KOPT-K1 (cell line): ENCODE measurements around the gene DPCD.

ENCODE experiments used
- H3K27ac ChIP-seq: fragments of 200-600 bp; sonication (generic); 2 replicates; pipeline ENCODE4 v1.5.1; 2016; ENCODE audit warnings: antibody characterized with exemption, mild to moderate bottlenecking, low read depth, low read length; ENCODE audit not compliant: poor library complexity, severe bottlenecking
- H3K36me3 ChIP-seq: fragments of 200-600 bp; sonication (generic); 2 replicates; pipeline ENCODE4 v1.5.1; 2017; ENCODE audit warnings: antibody characterized with exemption, mild to moderate bottlenecking, low read length, moderate library complexity; ENCODE audit not compliant: insufficient read depth
- H3K9me3 ChIP-seq: fragments of 200-600 bp; sonication (generic); 2 replicates; pipeline ENCODE4 v1.5.1; 2017; ENCODE audit warnings: antibody characterized with exemption, low read length, mild to moderate bottlenecking; ENCODE audit not compliant: insufficient read depth, poor library complexity, severe bottlenecking

Gene DPCD

DNA sequence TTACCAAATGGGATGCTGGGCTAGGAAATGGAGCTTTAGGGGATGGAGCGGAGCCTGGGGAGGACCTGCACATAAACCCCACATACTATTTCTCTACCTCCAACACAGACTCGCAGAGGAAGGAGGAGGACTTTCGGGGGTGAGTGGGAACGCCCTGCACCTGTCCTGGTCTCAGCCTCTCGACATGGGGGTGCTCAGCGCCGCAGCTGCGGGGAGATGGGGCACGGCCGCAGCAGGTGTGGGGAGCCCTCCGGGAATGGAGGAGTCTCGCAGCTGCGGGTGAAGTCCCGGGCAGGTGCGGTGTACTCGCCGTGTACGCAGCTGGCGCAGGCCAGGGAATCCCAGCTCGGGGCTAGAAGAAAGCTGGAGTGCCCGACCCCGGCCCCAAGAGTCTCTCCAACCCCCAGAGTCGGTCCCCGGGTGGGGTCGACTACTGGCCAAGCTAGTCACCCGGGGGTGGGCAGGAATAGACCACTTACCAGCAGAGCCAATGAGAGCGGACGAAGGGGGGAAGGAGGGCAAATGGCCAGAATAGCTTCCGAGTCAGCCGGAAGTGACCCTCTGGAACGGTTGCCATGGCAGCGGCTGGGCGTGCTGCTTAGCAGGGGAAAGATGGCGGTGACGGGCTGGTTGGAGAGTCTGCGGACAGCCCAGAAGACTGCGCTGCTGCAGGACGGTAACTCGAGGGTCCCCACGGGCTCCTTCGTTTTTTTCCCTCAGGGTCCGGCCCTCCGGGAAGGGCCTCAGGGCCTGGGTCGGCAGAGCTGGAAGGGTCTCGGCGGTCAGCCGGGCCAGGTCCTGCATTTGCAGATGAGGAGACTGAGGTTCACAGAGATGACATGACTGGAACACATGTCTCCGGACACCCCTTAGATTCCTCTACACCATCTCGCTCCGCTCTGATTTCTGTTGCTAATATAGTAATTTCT lies at the start of gene DPCD, which contains the start of gene POLL:
Gene DPCD (plus strand): TSS at position 597 of the 929 bp plus-strand sequence. CDS start 16 bp downstream, at position 613.
Gene POLL (minus strand): TSS at position 533 of the 929 bp plus-strand sequence. CDS start 897 bp downstream, outside the sequence.
- no peaks in the 10 kb centered on the region for H3K36me3 ChIP-seq
- no peak within 1 kb of the TSS for H3K27ac ChIP-seq
- H3K9me3 ChIP-seq: no peaks in the 10 kb centered on the region

DNA sequence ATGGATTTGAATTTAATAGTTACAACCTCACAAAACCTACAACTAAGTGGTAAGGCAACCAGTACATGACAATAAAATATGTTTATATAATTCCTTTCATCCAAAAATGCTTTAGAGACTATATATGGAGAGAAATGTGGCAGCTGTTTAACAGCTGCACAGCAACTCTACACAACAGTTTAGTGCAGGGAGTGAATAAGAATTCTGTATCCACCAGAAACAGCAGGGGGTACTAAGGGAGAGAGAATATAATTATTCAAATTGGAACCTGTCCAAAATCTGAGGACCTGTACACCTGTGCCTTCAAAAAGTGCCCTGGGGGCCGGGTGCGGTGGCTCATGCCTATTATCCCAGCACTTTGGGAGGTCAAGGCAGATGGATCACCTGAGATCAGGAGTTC lies 49.7 kb upstream of the DPCD start:
- Histone ChIP-seq H3K27ac (no peak overlapping the region), H3K36me3 (peaks cover 34% of the 10 kb centered on the region), H3K9me3 (no peaks in the 10 kb centered on the region)

DNA sequence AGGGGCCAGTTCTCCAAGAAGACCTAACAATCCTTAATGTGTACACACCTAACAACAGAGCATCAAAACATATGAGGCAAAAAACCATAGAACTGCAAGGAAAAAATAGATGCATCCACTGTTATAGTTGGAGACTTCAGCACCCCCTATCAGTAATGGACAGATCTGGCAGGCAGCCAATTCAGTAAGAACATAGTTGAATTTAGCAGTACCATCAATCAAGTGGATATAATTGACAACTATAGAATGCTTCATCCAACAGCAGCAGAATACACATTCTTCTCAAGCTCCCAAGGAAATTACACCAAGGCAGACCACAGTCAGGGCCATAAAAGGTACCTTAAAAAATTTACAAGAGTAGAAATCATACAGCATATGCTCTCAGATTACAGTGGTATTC lies 42.2 kb upstream of the DPCD start:
- no peaks in the 10 kb centered on the region for H3K9me3 ChIP-seq
- no peak overlapping the region for H3K27ac ChIP-seq
- no peaks in the 10 kb centered on the region for H3K36me3 ChIP-seq

DNA sequence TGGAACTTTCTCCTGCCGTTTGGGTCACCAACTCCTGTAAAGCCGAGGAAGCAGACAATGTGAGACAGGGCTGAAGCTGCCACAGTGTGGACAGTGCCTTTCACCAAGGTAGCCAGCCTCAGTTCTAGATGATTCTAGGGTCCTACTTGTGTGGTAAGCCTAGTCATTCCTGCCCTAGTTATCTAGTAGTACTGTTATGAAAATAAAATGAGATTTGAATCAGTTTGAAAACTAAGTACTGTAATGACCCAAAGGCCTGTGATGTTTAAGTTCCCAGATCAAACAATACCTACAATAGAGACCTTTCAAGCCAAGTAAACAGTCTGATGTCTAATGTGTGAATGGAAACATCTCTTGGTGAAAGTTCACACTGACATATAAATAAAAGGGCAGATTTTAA lies 37.2 kb upstream of the DPCD start:
- Histone ChIP-seq H3K27ac (no peak overlapping the region), H3K36me3 (peaks cover 25% of the 10 kb centered on the region), H3K9me3 (no peaks in the 10 kb centered on the region)

DNA sequence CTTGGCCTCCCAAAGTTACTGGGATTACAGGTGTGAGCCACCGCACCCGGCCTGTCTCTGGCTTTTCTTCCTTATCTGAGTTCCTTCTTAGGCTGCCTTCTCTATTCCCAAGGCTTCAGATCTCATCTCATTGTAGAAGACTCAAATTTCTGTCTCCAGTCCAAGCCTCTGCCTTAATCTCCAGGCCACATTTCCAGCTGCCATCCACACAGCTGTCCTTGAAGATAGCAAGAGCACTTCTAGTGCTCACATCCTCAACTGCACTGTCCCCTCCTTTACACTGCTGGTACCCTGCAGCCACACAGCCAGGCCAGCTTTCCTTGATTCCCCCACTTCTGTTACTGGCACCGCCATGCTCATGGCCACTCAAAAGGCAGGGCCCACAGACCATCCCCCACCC lies 35.7 kb upstream of the DPCD start:
- Histone ChIP-seq H3K36me3 (peaks cover 25% of the 10 kb centered on the region), H3K9me3 (no peaks in the 10 kb centered on the region), H3K27ac (no peak overlapping the region)

GRCh38 chr10:101557541-101557940 lies 30.6 kb upstream of the DPCD start:
- Histone ChIP-seq H3K9me3 (no peaks in the 10 kb centered on the region), H3K27ac (no peak overlapping the region), H3K36me3 (peaks cover 25% of the 10 kb centered on the region)

DNA sequence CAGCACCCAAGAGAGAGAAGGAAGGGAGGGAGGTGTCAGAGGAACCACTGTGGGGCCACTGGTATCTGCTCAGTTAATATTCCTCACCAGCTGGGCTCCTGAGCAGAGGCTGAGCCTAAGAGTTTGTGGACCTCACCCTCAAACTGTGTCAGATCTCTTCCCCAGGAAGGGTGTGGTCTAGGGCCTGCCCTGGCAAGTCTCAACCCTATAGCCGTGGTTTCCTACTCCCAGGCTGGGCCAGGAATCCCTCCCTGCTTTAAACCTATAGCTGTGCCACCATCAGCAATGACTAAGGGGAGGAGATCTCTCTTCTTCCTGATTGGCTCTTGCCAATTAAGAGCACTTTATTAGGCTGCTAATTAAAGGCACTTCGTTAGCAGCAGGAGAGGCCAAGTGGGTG lies 29.9 kb upstream of the DPCD start:
- Histone ChIP-seq H3K9me3 (no peaks in the 10 kb centered on the region), H3K27ac (no peak overlapping the region)

GRCh38 chr10:101558671-101559595 lies 29.2 kb upstream of the DPCD start:
- Histone ChIP-seq H3K9me3 (no peaks in the 10 kb centered on the region), H3K27ac (no peak overlapping the region), H3K36me3 (peaks cover 16% of the 10 kb centered on the region)

More for the DNA sequence above, 29.9 kb upstream of the DPCD start:
- peaks cover 23% of the 10 kb centered on the region for H3K36me3 ChIP-seq

DNA sequence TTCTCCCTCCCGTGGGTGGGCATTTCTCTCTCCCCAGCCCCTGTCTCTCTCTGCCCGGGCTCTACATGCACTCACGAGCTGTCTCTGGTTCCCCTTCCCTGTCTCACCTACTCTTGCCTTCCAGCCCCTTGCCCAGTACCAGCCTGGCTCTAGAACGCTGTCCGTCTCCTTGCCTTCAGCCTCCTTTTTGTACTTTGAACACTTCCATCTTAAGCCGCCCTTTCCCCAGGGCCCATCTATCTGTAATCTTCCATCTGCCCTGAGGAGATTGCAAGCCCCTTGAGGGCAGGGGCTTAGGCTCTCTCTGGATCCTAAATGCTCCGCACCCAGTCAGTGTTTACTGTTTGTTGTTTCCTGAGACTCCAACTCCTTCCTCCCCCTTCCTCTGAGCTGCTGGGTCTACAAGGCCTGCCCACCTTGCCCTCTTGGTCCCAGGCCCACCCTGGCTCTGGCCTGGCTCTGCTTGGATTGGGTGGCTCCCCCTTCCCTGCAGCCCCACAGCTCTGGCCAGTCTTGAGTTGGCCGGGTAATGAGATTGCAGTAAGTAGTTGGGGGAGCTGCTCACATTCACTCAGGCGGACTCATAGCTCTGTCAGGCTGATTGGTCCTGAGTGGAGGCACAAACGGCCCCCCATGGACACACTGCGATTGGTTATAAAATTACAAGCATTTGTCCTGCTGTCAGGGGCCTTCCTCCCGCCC lies 28.4 kb upstream of the DPCD start:
- Histone ChIP-seq H3K9me3 (no peaks in the 10 kb centered on the region), H3K27ac (no peak overlapping the region), H3K36me3 (peaks cover 8% of the 10 kb centered on the region; the same call in 1 of the 2 replicates)

DNA sequence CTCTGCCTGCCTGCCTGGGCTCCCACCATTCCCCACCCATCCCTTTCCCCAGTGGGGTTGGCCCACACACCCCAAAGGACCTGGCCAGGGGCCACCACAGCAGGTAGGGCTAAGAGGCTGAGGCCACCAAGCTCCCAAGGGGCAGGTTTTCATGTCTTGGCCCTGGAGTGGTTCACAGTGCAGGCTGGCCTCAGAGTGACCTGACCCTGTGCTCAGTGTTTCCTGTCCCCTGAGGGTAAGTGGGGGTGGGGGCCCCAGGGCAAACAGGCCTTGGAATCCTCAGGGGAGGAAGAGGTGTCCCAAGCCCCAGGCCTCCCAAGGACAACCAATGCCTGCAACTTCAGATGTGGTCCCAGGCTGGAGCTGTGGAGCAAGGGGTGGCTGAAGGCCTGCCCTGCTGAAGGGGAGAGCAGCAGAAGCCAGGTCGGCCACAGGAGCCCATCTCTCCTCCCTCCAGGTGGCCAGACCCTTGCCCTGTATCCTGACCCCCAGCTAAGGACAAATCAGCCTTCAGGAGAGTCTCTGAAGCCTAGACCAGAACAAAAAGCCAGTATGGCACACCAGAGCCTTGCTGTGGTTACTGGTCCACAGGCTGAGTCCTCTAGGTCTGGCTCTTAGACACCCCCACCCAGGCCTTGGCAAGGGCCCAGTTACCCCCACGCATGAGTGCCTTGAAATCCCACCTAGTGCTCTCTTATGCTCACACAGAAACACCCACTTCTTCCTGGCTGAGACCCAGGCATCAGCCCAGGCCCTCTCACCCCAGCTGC lies 27.6 kb upstream of the DPCD start:
- no peaks in the 10 kb centered on the region for H3K9me3 ChIP-seq
- H3K36me3 ChIP-seq: peaks cover under 1% of the 10 kb centered on the region; the same call in 1 of the 2 replicates
- H3K27ac ChIP-seq: no peak overlapping the region

GRCh38 chr10:101561068-101561915 lies 26.8 kb upstream of the DPCD start:
- no peaks in the 10 kb centered on the region for H3K9me3 ChIP-seq
- H3K27ac ChIP-seq: no peak overlapping the region
- H3K36me3 ChIP-seq: no peaks in the 10 kb centered on the region

DNA sequence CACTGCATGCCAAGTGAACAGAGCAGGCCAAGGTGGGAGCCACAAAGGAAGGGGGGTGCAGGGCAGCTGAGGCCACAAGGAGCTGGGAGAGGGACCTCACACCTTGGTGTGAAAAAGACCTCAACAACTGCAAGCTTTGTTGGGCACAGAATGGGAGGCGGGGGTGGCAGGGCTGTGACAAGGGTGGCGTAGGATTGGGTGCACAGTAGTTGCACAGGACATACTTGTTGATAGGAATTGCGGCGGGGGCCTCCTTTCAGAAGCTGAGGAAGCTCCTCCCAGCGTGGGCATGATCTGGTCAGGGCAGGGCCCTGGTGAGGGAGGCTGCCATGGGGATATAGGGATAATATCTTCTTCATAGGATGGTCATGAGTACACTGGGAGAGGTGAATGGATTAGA lies 25.9 kb upstream of the DPCD start:
- Histone ChIP-seq H3K36me3 (no peaks in the 10 kb centered on the region), H3K9me3 (no peaks in the 10 kb centered on the region), H3K27ac (no peak overlapping the region)

GRCh38 chr10:101563007-101563406 lies 25.1 kb upstream of the DPCD start:
- H3K36me3 ChIP-seq: no peaks in the 10 kb centered on the region
- H3K27ac ChIP-seq: no peak overlapping the region

More at GRCh38 chr10:101563007-101563406, 25.1 kb upstream of the DPCD start:
- H3K9me3 ChIP-seq: no peaks in the 10 kb centered on the region
